Breast epithelium (tissue), 3 donors: ENCODE measurements around the gene OXA1L.

Experiments used
- CTCF ChIP-seq, 3 donors: fragments of 450-650 bp; IDR thresholded peaks; one replicate each; pipeline ENCODE4 v1.5.1; 2016 to 2017; ENCODE audit warnings: antibody characterized with exemption in 3 of 3, mild to moderate bottlenecking in 3 of 3, moderate library complexity in 3 of 3
- POLR2A ChIP-seq: fragments of 450-650 bp; IDR thresholded peaks from one replicate; pipeline ENCODE4 v1.6.1; 2016; ENCODE audit warnings: antibody characterized with exemption, mild to moderate bottlenecking, moderate library complexity
- POLR2AphosphoS5 ChIP-seq, 3 donors: sonication (generic); formaldehyde crosslinking; IDR thresholded peaks; one replicate each; pipeline ENCODE4 v1.6.1; 2017; ENCODE audit warnings: antibody characterized with exemption in 3 of 3

- no peak for TF ChIP-seq POLR2A
- no peak for TF ChIP-seq CTCF (IDR thresholded peaks at IDR 0.05)
- no peak for TF ChIP-seq POLR2AphosphoS5 (IDR thresholded peaks at IDR 0.05)
Observed at GRCh38 chr14:22769369-22769768, 2.9 kb downstream of the OXA1L start.
